K562 (cell line): ENCODE data around the gene VWA2. TPM values are rescaled to one million over a fixed set of nuclear protein-coding genes. Genes with fewer than 3 reads are reported as not detected.

Experiments used
- ATAC-seq: fragments of 200-7000 bp; cut with Tn5 transposase; 3 replicates; pipeline ENCODE4 v1.9.1; 2020; ENCODE audit warnings: moderate library complexity
- BruUV-seq: library from RNA; stranded (reverse); fragments of 400-500 nt; replicated peaks from 2 replicates; lab custom pipeline; 2021; lab: Mats Ljungman, UMichigan
- CTCF ChIA-PET: fragments of 300-600 bp; formaldehyde crosslinking; extraction: SDS; loops from one replicate; lab custom pipeline; 2021; ENCODE audit warnings: low intra/inter-chr PET ratio; lab: Yijun Ruan, JAX
- POLR2A ChIA-PET: fragments of 300-600, 350-650 bp; sonication (Branson Sonifier 250); formaldehyde crosslinking; extraction: SDS; loops from one replicate; lab custom pipeline; 2021; ENCODE audit warnings: antibody characterized with exemption, inconsistent platforms; lab: Yijun Ruan, JAX
- DNase-seq, 4 experiments: peaks; one replicate each; pipeline versions ENCODE4 v3.0.0 to v3.0.0-alpha.2; 2011 to 2018; ENCODE audit warnings: low spot score in 3 of 4, mixed read lengths in 3 of 4; ENCODE audit errors: extremely low read depth in 1 of 4
- FAIRE-seq: peaks from 2 replicates; lab custom pipeline; 2011; peaks lifted over from hg19 to GRCh38; lab: Jason Lieb, UNC
- H2AFZ ChIP-seq: 2 replicates; pipeline ENCODE4 v1.6.0; 2011; ENCODE audit warnings: low read depth, low read length, control low read depth, inconsistent platforms
- H3K27ac ChIP-seq: fragments of 200-600 bp; 3 replicates; pipeline ENCODE4 v1.8.0; 2011; ENCODE audit warnings: low read depth, mild to moderate bottlenecking, control low read depth, inconsistent platforms, low read length, moderate library complexity, mixed read lengths; ENCODE audit errors: extremely low read depth
- H3K27me3 ChIP-seq, 2 experiments: fragments of 300-600 bp in 1 of 2; 2 replicates in 1 of 2; 3 replicates in 1 of 2; pipeline versions ENCODE4 v1.6.0 to v1.8.0; 2011; ENCODE audit warnings: inconsistent platforms in 2 of 2, low read length in 2 of 2, mild to moderate bottlenecking in 1 of 2, mixed read lengths in 1 of 2, moderate library complexity in 1 of 2; ENCODE audit not compliant: control insufficient read depth in 2 of 2, insufficient read depth in 2 of 2
- H3K36me3 ChIP-seq: fragments of 300-600 bp; 3 replicates; pipeline ENCODE4 v1.8.0; 2011; ENCODE audit warnings: mild to moderate bottlenecking, low read length, inconsistent platforms; ENCODE audit not compliant: control insufficient read depth, insufficient read depth
- H3K4me1 ChIP-seq, 2 experiments: fragments of 200-600 bp in 1 of 2; replicated peaks in 1 of 2; 2 replicates in 1 of 2; 3 replicates in 1 of 2; pipeline versions ENCODE4 v1.5.1 to v1.8.0; 2011; ENCODE audit warnings: inconsistent platforms in 2 of 2, low read length in 2 of 2, mild to moderate bottlenecking in 1 of 2, mixed read lengths in 1 of 2, moderate library complexity in 1 of 2; ENCODE audit not compliant: control insufficient read depth in 2 of 2, insufficient read depth in 2 of 2
- H3K4me2 ChIP-seq: 2 replicates; pipeline ENCODE4 v1.6.1; 2011; ENCODE audit warnings: low read length, control low read depth, inconsistent platforms, mixed read lengths; ENCODE audit not compliant: insufficient read depth
- H3K4me3 ChIP-seq: fragments of 200-600 bp; sonication (generic), shearing (Covaris generic); 2 replicates; pipeline ENCODE4 v1.5.1; 2016; ENCODE audit warnings: control low read depth, inconsistent platforms
- H3K79me2 ChIP-seq: fragments of 200-600 bp; 3 replicates; pipeline ENCODE4 v1.8.0; 2011; ENCODE audit warnings: low read length, inconsistent platforms; ENCODE audit not compliant: control insufficient read depth, insufficient read depth
- H3K9ac ChIP-seq, 2 experiments: 2 replicates each; pipeline versions ENCODE4 v1.6.0 to v1.6.1; 2011; ENCODE audit warnings: low read depth in 2 of 2, low read length in 2 of 2, control low read depth in 1 of 2, inconsistent platforms in 1 of 2, mild to moderate bottlenecking in 1 of 2, mixed read lengths in 1 of 2; ENCODE audit not compliant: insufficient read depth in 1 of 2
- H3K9me1 ChIP-seq: one replicate; pipeline ENCODE4 v1.6.0; 2011; ENCODE audit warnings: inconsistent platforms, mild to moderate bottlenecking, low read length, moderate library complexity; ENCODE audit not compliant: control insufficient read depth, insufficient read depth
- H3K9me3 ChIP-seq: replicated peaks from 2 replicates; pipeline ENCODE4 v1.5.1; 2011; ENCODE audit warnings: low read depth, low read length, inconsistent platforms; ENCODE audit not compliant: control insufficient read depth, insufficient read depth
- H4K20me1 ChIP-seq: replicated peaks from 2 replicates; pipeline ENCODE4 v1.6.1; 2011; ENCODE audit warnings: low read length, inconsistent platforms, mixed read lengths; ENCODE audit not compliant: control insufficient read depth, insufficient read depth
- CHD1 ChIP-seq: fragments of 200-600 bp; sonication (generic); IDR thresholded peaks from one replicate; pipeline ENCODE4 v1.6.1; 2012; ENCODE audit warnings: mild to moderate bottlenecking, moderate library complexity, low read length, inconsistent platforms
- GTF2F1 ChIP-seq: IDR thresholded peaks from 2 replicates; pipeline ENCODE4 v1.6.1; 2011; ENCODE audit warnings: low read depth, low read length, improper control_type of control experiment
- HEY1 ChIP-seq: fragments of 250-450 bp; sonication (Bioruptor Pico); IDR thresholded peaks from 2 replicates; pipeline ENCODE4 v1.5.0; 2020; ENCODE audit warnings: mild to moderate bottlenecking, moderate library complexity, borderline replicate concordance
- HNRNPH1 ChIP-seq: fragments of 200-400 bp; formaldehyde crosslinking; optimal IDR thresholded peaks from 2 replicates; pipeline ENCODE3; 2017; ENCODE audit warnings: low read depth, mild to moderate bottlenecking, low read length, moderate library complexity
- POLR2B ChIP-seq: fragments of 450-650 bp; IDR thresholded peaks from 2 replicates; pipeline ENCODE4 v1.6.1; 2018; ENCODE audit warnings: low read depth; ENCODE audit not compliant: partially characterized antibody
- SMARCC2 ChIP-seq: fragments of 450-650 bp; IDR thresholded peaks from 2 replicates; pipeline ENCODE4 v1.6.1; 2017; ENCODE audit warnings: antibody characterized with exemption, moderate library complexity, mild to moderate bottlenecking, low read depth
- ZBTB17 ChIP-seq: fragments of 450-650 bp; formaldehyde crosslinking; IDR thresholded peaks from 2 replicates; pipeline ENCODE4 v1.4.0; 2020; ENCODE audit warnings: mild to moderate bottlenecking
- ZNF197 ChIP-seq: fragments of 200-800 bp; sonication (Bioruptor generic); IDR thresholded peaks from 2 replicates; pipeline ENCODE4 v1.6.1; 2016; ENCODE audit warnings: low read depth, missing genetic modification characterization, missing compliant biosample characterization
- ZNF780A ChIP-seq: fragments of 250-450 bp; sonication (Bioruptor Pico); IDR thresholded peaks from 2 replicates; pipeline ENCODE4 v1.5.0; 2021; ENCODE audit warnings: mild to moderate bottlenecking
- WGBS: fragments of 100-300 bp; shearing (Covaris generic); methylation state at CpG from one replicate; pipeline ENCODE4 v1.1.6; 2016; ENCODE audit warnings: low coverage, mixed read lengths; ENCODE audit not compliant: insufficient coverage; ENCODE audit errors: missing lambda C conversion rate; 5-methylcytosine and 5-hydroxymethylcytosine counted together
- in situ Hi-C: fragments of 300-500 bp; cut with MboI; formaldehyde crosslinking; loops from 4 replicates; pipeline ENCODE4 v1.15.0; 2018; ENCODE audit warnings: inconsistent platforms, mixed read lengths
- intact Hi-C: fragments of 100-400 bp; cut with micrococcal nuclease; formaldehyde crosslinking; loops from 2 replicates; pipeline ENCODE4 v1.14.2; 2022
- polyA plus RNA-seq, 8 experiments: library from polyadenylated mRNA; depleted of rRNA in 4 of 8; stranded (reverse) in 5 of 8; unstranded in 3 of 8; fragments of >200 nt; fragmentation: Nextera tagmentation in 2 of 8; fragmentation: Illumina TruSeq in 1 of 8; extraction: Ambion mirVana in 2 of 8; extraction: Trizol in 1 of 8; gene quantifications; 2 replicates each; pipeline versions ENCODE4 v1.2.1 to v1.2.3, GENCODE V29; 2011 to 2014; ENCODE audit warnings: inconsistent platforms in 1 of 8, missing spikeins in 1 of 8
- total RNA-seq, 7 experiments: library from RNA; depleted of rRNA in 6 of 7; stranded (reverse); fragments of >200 nt in 6 of 7; fragmentation: Illumina TruSeq in 2 of 7; extraction: Trizol in 2 of 7; gene quantifications; 2 replicates each; pipeline versions ENCODE4 v1.2.1 to v1.2.3, GENCODE V29; 2011 to 2021; ENCODE audit warnings: low replicate concordance in 1 of 7
- TF ChIP-seq, protein P1 (sequence below): sonication (generic); formaldehyde crosslinking; IDR thresholded peaks from 2 replicates; pipeline ENCODE4 v1.9.0; 2022; ENCODE audit warnings: mild to moderate bottlenecking, missing genetic modification reagents
- TF ChIP-seq, protein P2 (sequence below): fragments of 250-450 bp; sonication (Bioruptor Pico); IDR thresholded peaks from 2 replicates; pipeline ENCODE4 v1.5.0; 2022; ENCODE audit warnings: mild to moderate bottlenecking
- TF ChIP-seq, protein P3 (sequence below): fragments of 450-650 bp; IDR thresholded peaks from 2 replicates; pipeline ENCODE4 v1.6.1; 2017; ENCODE audit warnings: mild to moderate bottlenecking, moderate library complexity
- TF ChIP-seq, protein P4 (sequence below), 3 experiments: IDR thresholded peaks in 2 of 3; conservative IDR thresholded peaks in 1 of 3; 2 replicates each; pipeline ENCODE4 v1.5.1; 2011 to 2012; ENCODE audit warnings: low read length in 3 of 3, mild to moderate bottlenecking in 3 of 3, control low read depth in 2 of 3, improper control_type of control experiment in 1 of 3, inconsistent platforms in 1 of 3, low read depth in 1 of 3, mixed read lengths in 1 of 3, moderate library complexity in 1 of 3; ENCODE audit not compliant: insufficient read depth in 2 of 3

Gene VWA2
- total and polyA plus RNA-seq, 9 of the 15 experiments (the other 6 are each of a cell fraction or from before 2014, with no cell fraction given) = not detected

DNA sequence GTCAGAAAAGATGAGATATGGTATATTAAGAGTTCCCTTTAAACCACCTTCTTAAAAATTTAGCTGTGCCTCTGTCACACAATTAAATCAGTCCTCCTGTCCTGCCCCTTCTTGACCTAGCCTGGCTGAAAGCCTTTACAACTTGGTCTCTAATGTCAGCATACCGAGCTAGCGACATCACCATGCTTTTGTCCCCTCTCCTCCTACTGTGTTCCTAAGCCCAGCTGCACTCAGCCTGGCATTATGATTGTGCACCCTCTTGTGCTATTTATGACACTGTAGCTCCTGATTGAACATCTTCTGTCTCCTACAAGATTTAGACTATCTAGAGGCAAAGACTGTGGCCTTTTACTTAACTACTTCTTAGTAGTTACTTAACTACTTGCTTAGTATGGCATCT lies 30.7 kb upstream of the VWA2 start:
- Histone ChIP-seq H3K4me2 (no peak overlapping the region), H3K27ac (no peak overlapping the region), H2AFZ (no peak overlapping the region), H3K27me3 (no peaks in the 10 kb centered on the region; a peak in 1 of 5 replicates), H3K79me2 (no peaks in the 10 kb centered on the region), H3K9me1 (no peaks in the 10 kb centered on the region), H3K9ac (no peak overlapping the region), H3K9me3 (no peaks in the 10 kb centered on the region), H3K4me1 (no peaks in the 10 kb centered on the region), H4K20me1 (no peaks in the 10 kb centered on the region), H3K36me3 (no peaks in the 10 kb centered on the region), H3K4me3 (no peak overlapping the region)
- no CpG with 5 or more reads among the region's 2 CpGs for WGBS
- BruUV-seq = no TSS peak
- FAIRE-seq = no peak
- intact Hi-C loops = no loop called here
- no peak for ATAC-seq
- in situ Hi-C loops = no loop called here
- ChIA-PET CTCF (no interaction called here), POLR2A (no interaction called here)
- DNase-seq = no peak
- TF ChIP-seq SMARCC2 = no peak
- no peak for TF ChIP-seq HNRNPH1
- TF ChIP-seq CHD1 = no peak
- TF ChIP-seq GTF2F1 = no peak
- no peak for TF ChIP-seq ZNF197 (CRISPR knock-in tag)
- TF ChIP-seq, protein P1, sequence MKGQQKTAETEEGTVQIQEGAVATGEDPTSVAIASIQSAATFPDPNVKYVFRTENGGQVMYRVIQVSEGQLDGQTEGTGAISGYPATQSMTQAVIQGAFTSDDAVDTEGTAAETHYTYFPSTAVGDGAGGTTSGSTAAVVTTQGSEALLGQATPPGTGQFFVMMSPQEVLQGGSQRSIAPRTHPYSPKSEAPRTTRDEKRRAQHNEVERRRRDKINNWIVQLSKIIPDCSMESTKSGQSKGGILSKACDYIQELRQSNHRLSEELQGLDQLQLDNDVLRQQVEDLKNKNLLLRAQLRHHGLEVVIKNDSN (CRISPR knock-in tag) = no peak
- TF ChIP-seq ZBTB17 (CRISPR knock-in tag) = no peak
- no peak for TF ChIP-seq HEY1 (CRISPR knock-in tag)
- no peak for TF ChIP-seq POLR2B
- TF ChIP-seq, protein P2, sequence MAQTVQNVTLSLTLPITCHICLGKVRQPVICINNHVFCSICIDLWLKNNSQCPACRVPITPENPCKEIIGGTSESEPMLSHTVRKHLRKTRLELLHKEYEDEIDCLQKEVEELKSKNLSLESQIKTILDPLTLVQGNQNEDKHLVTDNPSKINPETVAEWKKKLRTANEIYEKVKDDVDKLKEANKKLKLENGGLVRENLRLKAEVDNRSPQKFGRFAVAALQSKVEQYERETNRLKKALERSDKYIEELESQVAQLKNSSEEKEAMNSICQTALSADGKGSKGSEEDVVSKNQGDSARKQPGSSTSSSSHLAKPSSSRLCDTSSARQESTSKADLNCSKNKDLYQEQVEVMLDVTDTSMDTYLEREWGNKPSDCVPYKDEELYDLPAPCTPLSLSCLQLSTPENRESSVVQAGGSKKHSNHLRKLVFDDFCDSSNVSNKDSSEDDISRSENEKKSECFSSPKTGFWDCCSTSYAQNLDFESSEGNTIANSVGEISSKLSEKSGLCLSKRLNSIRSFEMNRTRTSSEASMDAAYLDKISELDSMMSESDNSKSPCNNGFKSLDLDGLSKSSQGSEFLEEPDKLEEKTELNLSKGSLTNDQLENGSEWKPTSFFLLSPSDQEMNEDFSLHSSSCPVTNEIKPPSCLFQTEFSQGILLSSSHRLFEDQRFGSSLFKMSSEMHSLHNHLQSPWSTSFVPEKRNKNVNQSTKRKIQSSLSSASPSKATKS (CRISPR knock-in tag) = no peak
- TF ChIP-seq, protein P3, sequence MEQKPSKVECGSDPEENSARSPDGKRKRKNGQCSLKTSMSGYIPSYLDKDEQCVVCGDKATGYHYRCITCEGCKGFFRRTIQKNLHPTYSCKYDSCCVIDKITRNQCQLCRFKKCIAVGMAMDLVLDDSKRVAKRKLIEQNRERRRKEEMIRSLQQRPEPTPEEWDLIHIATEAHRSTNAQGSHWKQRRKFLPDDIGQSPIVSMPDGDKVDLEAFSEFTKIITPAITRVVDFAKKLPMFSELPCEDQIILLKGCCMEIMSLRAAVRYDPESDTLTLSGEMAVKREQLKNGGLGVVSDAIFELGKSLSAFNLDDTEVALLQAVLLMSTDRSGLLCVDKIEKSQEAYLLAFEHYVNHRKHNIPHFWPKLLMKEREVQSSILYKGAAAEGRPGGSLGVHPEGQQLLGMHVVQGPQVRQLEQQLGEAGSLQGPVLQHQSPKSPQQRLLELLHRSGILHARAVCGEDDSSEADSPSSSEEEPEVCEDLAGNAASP = no peak
- no peak for TF ChIP-seq ZNF780A (CRISPR knock-in tag)
- TF ChIP-seq, protein P4, sequence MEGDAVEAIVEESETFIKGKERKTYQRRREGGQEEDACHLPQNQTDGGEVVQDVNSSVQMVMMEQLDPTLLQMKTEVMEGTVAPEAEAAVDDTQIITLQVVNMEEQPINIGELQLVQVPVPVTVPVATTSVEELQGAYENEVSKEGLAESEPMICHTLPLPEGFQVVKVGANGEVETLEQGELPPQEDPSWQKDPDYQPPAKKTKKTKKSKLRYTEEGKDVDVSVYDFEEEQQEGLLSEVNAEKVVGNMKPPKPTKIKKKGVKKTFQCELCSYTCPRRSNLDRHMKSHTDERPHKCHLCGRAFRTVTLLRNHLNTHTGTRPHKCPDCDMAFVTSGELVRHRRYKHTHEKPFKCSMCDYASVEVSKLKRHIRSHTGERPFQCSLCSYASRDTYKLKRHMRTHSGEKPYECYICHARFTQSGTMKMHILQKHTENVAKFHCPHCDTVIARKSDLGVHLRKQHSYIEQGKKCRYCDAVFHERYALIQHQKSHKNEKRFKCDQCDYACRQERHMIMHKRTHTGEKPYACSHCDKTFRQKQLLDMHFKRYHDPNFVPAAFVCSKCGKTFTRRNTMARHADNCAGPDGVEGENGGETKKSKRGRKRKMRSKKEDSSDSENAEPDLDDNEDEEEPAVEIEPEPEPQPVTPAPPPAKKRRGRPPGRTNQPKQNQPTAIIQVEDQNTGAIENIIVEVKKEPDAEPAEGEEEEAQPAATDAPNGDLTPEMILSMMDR (IDR thresholded peaks at IDR 0.05 in 2 of 3, conservative IDR thresholded peaks at IDR 0.05 in 1 of 3; ENCODE audit: insufficient read depth in 2 of 3, low read depth in 1 of 3, low read length in 3 of 3) = no peak
